ENCODE measurements around the gene BMP6.
"Not testable (repeated sequence)": the region's sequence is repeated elsewhere in the genome, so short reads cannot be mapped to it uniquely, and the experiment has no call there.

The BMP6 gene

DNA sequence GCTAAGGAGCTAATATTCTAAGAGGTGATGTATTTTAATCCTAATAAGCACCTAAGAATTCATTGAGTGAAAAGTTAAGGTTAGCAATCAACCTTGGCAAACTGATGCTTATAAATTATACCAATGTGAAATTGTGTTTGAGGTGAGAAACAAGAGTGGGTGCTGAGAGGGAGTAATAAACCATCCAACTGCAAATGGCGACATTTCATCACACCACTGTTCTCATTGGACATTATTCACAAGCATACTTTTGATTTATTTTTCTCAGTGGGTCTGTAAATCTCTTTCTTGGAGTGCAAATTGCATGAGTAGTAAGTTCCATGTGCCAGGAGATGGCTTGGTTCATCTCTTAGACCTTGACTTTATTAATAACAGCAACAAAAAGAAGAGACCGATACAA lies 71.5 kb downstream of the BMP6 start:
- DNase-seq: no peak

DNA sequence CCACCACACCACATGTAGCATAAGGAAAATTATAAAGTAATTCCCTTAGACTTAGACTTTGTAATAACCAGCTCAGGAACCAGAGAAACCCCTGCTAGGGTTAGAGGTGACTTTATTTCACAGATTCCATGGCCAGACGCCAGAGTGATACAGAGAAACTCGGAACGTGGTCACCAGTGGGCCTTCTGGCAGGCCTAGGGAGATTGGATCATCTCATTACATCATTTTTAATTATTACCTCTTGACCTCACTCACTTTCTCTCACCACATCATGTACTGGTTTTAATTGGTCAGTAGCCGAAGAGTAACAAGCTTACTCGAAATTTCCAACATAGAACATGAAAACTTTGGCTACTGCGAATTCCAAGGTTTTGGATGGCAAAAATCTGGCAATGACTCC lies 72.9 kb downstream of the BMP6 start:
- no peak for DNase-seq

DNA sequence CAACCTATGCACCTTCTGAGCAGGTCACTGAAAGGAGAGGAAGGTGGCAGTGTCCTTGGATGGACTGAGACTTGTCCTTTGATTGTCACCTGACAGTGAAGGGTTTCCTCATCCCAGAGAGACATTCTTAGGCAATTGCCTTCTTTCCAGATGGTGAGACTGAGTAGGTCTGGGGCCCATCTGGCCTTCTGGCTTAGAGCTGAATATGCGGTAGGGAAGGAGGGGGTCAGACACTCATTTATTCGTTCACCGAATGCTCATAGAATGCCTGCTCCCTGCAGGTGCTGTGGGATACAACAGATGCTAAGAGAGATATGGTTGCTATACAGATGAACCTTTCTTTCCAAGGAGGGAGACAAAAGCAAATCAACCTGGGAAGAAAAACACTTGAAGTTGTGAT lies 76.8 kb downstream of the BMP6 start:
- DNase-seq: no peak

DNA sequence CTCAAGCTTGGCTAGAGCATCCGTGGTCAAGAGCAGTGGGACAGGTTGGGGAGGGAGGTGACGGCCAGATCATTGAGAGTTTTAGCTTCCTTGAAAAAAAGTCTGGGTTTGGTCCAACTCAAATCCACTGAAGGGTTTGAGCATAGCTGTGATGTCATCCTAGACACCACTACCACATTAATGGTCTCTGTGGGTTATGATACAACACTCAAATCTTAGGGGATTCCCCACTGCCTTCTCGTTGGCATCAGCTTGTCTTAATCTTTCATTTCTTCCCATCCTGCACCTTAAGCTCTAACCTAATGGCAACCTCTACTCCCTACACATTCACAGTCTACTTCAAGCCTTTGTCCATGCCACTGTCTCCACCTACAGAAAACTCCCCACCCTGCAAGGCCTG lies 77.3 kb downstream of the BMP6 start:
- no peak for DNase-seq

DNA sequence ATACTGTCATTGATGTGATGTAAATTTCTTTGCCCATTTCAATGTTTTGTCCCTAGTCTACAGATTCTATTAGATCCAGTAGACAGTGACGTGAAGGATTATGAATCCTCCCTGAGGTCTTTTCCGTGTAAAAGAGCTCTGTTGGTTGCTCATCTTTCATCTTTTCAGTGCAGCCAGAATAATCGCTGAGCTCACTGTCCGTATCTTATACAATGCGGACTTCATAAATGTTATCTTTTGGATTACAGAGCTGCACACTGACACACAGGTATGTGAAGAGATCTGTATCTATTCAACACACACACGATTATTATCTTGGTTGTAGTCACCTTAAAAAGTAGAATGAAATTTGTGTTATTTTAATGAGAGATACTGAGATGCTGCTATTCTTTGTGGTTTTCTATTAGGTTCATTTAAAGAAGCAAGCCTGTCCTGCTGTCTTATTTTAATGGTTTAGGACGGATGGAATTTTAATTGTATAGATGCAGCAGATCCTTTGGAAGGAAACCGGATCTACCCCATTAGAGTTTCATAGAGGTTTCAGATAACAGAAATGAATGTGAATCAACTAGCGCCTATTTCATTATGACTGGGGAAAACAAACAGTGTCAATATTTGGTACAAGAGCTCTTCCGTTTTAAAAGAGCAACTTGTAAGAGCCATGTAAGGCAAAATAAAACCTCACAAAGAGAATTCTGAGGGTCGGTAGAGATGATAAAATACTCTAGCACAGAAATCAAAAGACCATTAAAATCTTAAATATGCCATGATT lies 79.4 kb downstream of the BMP6 start:
- DNase-seq: no peak

DNA sequence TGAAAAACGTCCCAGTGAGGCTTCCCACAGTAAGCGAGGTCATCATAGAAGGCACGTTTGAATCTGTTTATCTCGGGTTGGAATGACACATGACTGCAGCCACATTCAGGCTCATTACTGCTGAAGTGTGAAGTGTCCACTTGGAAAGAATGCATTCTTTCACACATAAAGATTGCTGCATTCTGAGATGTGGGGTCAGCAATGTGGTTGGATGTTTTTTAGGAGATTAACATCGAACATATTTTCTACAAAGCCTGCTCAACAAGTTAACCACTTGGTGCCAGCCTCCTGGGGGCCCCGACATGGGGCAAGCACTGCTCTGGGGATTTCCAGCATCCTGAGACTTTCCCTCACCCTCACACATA lies 79.9 kb downstream of the BMP6 start:
- no peak for DNase-seq

DNA sequence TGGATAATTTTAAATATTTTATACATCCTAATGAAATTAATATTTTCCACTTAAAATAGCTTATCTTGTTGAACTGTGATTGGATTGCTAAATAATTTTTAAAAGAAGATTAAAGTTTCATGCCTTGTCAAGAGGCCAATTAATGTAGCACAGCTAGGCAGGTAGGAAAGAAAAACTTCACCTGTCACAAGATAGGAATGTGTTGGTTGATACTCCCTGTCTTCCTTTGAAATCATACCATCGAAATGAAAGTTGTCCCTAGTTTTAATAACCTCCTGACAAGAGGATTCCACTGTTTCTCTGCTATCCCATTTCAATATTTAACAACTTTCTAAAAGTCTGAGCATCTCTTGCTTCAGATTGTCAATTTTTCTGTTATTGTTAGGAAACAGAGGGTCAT lies 80.8 kb downstream of the BMP6 start:
- DNase-seq: no peak

DNA sequence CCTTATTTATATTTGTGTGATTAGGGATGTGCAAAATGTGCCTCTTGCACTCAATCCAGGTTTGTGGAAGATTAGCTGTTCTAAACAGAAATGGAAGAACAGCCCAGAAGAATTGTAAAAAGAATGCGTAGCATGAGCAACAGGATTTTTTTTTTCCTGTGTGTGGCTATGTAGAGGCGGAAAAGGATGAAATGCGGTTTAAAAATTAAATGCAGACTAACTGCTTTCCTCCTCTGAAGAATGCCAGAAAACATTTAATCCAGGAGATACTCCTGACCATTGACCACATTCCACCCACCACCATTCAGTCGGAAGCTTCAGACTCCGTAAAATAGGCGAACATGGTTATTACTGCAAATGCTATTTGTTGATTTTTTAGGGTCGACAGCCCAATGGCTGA lies 83.4 kb downstream of the BMP6 start:
- no peak for DNase-seq

DNA sequence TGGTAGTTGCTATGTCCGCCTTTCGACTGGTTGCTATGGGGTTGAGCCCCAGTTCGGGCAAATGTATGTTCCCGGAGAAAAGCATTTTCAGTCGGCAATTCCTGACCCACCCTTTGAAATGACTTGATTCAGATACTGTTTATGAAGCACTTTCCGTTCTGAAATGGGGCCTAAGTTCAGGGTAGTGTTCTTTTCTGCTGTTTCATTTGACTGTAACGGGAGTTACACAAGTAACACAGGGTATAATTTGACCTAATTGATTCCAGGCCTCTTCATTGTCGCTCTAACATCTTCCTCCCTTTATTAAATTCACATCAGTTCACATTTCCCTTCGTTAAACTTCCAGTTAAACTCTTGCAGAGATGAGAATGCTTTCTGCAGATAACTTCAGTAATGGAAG lies 85.5 kb downstream of the BMP6 start:
- no peak for DNase-seq

DNA sequence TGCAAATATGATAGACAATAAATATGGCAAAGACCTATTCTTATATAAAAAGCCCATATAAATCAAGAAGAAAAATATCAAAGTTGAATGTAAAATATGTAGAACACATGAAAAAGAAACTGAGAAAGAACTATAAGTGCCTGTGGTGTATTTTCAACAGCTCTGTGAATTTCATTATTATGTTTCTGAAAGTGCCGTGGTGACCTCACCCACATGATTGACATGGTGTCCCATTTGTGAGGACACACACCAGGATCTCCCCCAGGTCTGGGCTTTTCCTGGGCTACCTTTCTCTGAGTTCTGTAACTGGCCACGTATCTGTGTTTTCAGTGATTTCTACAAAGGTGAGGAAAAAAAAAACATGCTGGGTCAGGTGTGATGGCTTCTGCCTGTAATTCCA lies 86.7 kb downstream of the BMP6 start:
- DNase-seq: no peak

DNA sequence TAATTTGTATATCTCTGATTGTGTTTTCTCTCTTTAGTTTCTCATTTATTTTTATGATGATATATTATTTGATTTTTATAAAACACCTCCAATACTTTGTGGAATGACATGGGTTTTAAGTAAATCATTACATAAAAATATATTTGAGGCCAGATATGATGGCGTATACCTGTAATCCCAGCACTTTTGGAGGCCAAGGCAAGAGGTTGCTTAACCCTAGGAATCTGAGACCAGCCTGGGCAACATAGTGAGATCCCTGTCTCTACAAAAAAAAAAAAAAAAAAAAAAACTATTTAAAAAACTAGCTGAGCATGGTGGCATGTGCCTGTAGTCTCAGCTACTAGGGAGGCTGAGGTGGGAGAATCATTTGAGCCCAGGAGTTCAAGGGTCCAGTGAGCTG lies 87.3 kb downstream of the BMP6 start:
- DNase-seq: no peak

DNA sequence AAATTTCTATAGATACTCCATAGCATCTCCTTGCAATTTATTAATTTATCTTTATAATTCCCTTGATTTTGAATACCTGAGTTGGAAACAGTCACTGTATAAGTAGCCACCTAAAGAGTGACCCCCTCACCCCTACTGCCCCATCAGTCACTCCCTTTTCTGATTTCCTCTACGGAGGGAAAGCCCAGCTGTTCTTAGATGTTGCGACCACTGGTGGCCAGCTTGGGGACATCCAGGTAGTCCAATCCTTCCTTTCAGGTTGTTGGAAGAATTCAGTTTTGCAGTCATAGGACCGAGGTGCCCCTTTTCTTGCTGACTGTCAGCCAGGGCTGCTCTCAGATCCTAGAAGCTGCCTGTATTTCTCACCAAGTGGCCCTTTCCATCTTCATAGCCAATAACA lies 87.8 kb downstream of the BMP6 start:
- DNase-seq: no peak

DNA sequence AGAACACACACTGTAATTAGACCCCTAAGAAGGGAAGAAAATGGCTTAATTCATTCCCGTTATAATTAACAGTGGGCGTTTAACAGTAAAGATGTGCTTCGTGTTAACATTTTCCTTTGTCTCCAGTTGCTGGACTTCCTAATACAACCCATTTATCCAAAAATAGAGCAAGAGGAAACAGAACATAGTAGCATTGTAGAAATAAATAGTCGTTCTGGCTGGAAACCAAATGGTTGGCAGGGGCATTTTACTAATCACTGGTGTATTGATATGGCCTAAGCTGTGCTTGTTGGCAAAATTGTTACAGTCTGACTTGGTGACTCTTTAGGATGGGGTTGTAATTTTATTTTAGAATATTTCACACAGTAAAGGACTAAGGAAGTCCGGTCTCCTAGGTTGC lies 89.8 kb downstream of the BMP6 start:
- DNase-seq: no peak

DNA sequence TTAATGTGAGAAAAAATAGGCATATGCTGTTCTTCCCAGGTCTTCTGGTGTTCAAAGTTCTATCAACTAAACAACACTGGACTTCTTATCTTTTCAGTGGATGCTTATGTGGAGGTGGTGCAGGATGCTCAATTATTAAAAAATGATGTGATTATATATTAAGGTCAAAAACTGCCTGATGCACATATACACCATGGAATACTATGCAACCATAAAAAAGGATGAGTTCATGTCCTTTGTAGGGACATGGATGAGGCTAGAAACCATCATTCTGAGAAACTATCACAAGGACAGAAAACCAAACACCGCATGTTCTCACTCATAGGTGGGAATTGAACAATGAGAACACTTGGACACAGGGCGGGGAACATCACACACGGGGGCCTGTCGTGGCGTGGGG lies 91.3 kb downstream of the BMP6 start:
- DNase-seq: not testable (repeated sequence)

DNA sequence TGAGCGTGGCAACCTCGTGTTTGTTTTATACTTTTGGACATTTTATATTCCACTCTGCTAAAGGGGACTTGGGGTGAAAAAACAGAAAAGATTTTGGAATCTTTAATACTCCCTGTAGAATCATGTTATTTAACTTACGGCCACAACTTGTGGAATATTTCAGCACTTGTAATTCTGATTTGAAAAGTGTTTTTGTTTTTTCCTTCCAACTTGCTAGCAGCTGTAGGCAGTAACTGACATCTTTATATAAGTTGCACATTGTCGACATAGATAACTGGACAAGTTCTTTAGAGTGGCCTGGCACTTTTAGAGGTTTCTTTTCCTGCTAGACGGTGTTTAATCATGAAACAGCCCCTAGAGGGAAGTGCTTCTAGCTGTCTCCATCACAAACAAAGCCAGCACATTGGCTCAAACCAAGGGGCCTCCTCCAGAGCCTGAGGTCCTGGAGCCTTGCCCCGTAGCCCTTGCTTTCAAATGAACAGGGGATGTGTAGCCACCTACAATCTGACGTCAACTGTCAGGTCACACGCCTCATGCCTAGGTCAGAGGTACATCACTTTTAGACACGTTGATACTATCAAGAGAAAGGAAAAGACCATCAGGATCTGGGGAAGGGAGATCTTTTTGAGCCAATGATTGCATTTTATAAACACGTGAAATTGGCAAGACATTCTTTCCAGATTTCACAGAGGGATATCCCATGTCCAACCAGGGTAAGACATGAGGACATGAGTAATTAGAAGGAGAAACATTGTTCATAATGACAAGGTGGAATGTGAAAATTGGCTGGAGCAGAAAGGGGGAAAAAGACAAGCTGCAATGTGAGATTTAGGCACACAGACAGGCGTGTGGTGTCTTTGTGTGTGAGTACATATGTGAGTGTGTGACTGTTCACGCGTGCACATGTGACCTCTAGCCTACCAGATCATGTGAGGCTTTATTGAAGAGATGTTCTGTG lies 92.6 kb downstream of the BMP6 start:
- DNase-seq: no peak

DNA sequence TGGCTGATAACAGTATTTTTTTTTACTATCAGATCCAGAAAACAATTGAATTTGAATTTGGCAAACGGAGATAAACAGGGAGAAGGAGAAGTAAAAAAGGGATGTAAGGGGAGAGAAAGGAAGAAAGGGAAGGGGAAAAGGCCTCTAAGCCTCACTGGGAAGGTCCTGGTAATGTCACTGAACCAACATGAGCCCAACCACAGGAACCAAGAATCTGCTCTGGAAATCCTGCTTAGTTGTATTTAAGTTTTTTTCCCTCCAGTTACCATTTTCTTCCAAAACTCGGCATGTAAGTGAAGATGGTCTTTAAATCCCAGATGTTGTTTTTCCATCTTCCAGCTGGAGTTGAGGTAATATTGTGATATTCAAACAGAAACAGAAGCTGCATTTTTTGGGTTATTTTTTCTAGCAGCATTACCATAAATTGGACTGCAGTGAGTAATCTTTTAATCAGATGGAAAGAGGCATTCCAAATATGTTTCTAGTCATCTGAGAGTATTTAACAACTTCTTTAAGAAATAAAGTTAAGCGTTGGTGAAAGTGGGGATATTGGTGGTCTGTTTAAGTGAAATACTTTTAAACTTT lies 93.6 kb downstream of the BMP6 start:
- peak; percentile 24 for DNase-seq

DNA sequence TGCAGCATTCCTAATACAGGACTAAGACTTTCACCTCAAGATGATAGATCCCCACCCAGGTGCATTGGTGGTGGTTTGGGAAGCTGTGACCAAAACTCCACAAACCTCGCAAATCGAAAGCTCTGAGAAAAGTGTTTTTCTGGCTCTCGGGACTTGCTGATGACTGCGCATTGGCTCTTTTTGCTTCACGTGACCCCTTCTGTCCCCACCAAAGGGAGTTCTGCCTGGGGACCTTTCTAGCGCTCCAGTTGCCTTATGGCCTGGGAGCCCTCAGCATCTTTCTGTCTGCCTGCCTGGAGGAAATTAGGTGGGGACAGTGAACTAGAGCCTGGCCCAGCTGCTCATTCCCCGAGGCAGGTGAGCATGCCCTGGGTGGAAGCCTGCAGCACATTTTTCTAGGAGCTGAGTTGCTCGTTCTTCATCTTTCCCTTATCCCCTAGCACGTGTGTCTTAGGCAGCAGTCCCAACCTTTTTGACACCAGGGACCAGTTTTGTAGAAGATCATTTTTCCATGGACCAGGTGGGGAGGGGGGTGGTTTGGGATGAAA lies 94.5 kb downstream of the BMP6 start:
- no peak for DNase-seq

DNA sequence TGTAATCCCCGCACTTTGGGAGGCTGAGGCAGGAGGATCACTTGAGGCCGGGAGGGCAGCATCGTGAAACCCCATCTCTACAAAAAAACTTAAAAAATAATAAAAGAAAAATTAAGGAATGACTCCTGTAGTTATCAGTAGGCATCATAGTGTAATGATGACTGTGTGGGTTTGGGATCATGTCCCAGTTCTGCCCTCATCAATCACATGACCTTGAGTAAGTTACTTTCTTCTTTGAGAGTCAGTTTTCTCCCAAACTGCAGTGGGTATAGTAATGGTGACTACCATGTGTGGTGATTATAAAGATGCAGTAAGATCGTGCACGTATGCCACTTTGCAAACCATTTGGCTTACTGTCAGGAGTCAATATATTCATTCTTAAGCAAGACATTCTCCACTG lies 95.5 kb downstream of the BMP6 start:
- DNase-seq: peak; percentile 12

DNA sequence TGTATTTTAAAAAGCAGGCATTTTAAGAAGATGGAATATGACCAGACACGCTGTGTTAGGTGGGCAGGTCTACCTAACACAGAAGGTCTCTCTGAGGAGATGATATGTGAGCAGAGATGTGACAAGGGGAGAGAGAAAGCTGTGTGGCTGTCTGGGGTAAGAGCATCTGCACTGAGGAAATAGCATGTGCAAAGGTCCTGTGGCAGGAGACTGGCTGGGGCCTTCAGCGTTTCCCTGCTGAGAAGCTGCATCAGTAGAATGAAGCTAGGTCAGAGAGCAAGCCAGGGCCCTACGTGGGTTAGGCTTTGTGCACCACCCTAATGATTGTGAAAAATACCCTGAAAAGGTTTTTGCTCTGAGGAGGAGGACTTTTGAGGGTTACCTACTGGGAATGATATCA lies 97.7 kb downstream of the BMP6 start:
- no peak for DNase-seq

DNA sequence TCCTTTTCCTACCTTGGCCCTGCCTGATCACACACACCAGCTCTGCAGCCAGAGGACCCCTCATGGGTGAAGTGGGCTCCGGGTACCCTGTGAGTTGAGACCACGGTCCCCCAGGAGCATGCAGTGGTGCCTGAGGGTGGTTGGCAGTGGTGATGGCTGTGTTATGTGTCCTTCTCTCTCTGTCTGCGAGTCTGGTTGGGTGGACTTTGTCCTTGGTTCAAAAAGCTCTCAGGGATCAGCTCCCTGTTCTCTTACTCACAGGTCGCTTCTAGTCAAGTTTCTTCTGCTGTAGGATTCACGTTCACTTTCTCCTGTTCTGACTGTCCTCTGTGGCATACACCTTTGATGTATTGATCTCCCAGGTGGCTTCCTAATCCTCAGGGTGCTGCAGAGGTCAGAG lies 100.1 kb downstream of the BMP6 start:
- DNase-seq: no peak

DNA sequence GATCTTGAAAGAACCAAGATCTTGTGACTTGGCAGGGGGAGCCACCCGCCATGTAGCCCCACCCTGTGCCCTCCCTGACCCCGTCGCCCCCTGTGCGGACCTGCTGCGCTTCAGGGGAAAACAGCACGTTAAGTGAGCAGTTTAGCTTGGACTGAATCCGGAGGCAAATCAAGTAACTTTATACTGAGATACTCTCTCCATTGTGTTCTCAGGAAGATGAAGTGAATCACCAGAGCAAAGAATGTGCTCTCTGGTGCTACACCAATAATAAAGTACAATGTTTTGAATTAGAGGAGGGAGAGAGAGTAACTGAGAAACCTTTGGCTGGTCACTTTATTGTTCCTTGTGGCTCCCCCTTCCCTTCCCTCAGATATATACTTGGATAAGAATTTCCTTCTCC lies 101.2 kb downstream of the BMP6 start:
- no peak for DNase-seq

DNA sequence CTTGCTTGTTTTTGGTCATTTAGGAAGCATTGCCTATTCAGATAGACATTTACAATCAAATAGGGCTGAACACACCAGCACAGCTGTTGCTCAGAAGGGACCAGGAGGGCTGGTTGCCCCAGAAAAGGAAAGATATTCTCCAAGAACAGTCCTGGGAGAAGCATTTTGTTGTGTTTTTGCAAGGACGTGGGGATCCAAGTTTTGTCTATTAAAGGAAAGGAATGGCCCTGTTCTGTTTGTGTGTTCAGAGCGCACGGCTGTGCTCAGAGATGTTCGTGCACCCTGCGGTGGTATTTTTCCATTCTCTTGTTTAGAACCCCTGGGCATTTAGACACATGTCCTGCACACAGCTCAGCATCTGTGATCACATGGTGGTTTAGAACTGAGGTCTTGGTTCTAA lies 102.2 kb downstream of the BMP6 start:
- no peak for DNase-seq

DNA sequence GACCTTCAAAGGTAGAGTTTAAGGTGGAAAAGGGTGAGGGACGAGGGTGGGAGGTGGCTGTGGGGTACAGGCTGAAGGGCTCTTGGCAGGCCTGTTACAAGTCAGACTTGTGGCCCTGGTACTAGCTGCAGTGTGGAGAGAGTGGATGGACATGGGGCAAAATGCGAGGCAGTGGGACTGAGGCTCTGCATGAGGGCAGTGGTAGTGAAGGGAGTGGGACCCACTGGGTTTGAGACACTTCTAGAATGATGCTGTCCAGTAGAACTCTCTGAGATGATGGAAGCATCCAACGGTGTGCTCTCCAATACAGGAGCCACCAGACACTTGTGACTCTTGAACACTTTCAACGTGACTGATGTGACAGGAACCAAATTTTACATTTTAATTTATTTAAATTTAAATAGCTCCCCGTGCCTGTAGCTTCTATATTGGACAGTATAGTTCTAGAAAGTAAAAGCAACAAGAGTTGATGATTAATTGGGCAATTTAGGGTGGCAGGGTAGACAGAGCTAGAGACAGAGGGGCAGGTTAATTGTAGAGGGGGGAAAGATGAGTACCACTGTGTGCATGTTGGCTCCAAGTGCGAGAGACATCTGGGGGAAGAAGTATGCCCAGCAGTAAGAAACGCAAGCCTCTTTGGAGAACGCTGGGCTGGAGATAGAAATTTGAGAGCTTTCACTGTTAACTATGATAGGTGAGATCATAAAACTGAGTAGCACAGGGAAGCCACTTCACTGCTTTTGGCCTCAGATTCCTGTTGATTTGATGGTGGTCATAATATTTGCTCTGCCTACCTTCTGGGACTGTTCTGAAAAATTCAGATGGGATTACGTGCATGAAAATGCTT lies 107.2 kb downstream of the BMP6 start:
- no peak for DNase-seq
